GM12878 (cell line): Measurements from ENCODE around the gene MRPL20.

Experiments
- CBX3 ChIP-seq: fragments of 200-600 bp; sonication (generic); IDR thresholded peaks from 2 replicates; pipeline ENCODE4 v1.6.1; 2016; ENCODE audit warnings: low read depth, borderline replicate concordance
- CREB1 ChIP-seq: IDR thresholded peaks from 2 replicates; pipeline ENCODE4 v1.6.1; 2012; ENCODE audit warnings: low read depth, mild to moderate bottlenecking, inconsistent platforms
- EP300 ChIP-seq, 2 experiments: fragments of 150-350 bp in 1 of 2; IDR thresholded peaks; 2 replicates each; pipeline ENCODE4 v1.6.1; 2011 to 2012; ENCODE audit warnings: low read depth in 2 of 2, low read length in 2 of 2, borderline replicate concordance in 1 of 2, improper control_type of control experiment in 1 of 2, inconsistent platforms in 1 of 2; ENCODE audit not compliant: control insufficient read depth in 1 of 2
- EZH2 ChIP-seq: IDR thresholded peaks from 2 replicates; pipeline ENCODE4 v1.6.1; 2012; ENCODE audit warnings: low read depth, mild to moderate bottlenecking, control low read depth, inconsistent platforms, low read length, borderline replicate concordance; ENCODE audit not compliant: control insufficient read depth
- POLR2A ChIP-seq: IDR thresholded peaks from 2 replicates; pipeline ENCODE4 v1.6.1; 2011; ENCODE audit warnings: low read depth, mild to moderate bottlenecking, low read length
- RFX5 ChIP-seq: IDR thresholded peaks from 2 replicates; pipeline ENCODE4 v1.6.1; 2011; ENCODE audit warnings: low read depth, low read length, improper control_type of control experiment
- TF ChIP-seq, protein P1 (sequence below), 3 experiments: IDR thresholded peaks in 2 of 3; conservative IDR thresholded peaks in 1 of 3; 2 replicates each; pipeline ENCODE4 v1.5.1; 2011; ENCODE audit warnings: low read depth in 3 of 3, low read length in 3 of 3, mild to moderate bottlenecking in 3 of 3, control low read depth in 2 of 3, moderate library complexity in 2 of 3, inconsistent platforms in 1 of 3, mixed read lengths in 1 of 3; ENCODE audit not compliant: control insufficient read depth in 2 of 3, insufficient read depth in 1 of 3; ENCODE audit errors: extremely low read depth in 1 of 3

DNA sequence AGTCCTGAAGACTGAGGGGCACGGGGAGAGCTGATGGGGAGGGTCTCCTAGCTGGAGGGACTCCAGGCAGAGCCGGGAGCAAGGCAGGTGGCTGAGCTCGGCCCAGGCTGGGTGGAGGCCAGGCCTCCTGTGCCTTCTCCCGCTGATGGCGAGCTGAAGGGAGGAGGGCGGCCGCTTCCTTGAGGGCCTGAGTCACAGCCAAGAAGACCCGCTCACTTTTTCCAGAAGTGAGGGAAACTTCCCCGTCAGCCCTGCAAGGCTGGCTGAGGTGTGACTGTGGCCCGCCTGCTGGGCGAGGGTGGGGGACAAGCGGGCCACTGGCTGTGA, 26.7 kb upstream of the MRPL20 start:
- TF ChIP-seq, protein P1, sequence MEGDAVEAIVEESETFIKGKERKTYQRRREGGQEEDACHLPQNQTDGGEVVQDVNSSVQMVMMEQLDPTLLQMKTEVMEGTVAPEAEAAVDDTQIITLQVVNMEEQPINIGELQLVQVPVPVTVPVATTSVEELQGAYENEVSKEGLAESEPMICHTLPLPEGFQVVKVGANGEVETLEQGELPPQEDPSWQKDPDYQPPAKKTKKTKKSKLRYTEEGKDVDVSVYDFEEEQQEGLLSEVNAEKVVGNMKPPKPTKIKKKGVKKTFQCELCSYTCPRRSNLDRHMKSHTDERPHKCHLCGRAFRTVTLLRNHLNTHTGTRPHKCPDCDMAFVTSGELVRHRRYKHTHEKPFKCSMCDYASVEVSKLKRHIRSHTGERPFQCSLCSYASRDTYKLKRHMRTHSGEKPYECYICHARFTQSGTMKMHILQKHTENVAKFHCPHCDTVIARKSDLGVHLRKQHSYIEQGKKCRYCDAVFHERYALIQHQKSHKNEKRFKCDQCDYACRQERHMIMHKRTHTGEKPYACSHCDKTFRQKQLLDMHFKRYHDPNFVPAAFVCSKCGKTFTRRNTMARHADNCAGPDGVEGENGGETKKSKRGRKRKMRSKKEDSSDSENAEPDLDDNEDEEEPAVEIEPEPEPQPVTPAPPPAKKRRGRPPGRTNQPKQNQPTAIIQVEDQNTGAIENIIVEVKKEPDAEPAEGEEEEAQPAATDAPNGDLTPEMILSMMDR (IDR thresholded peaks at IDR 0.05 in 2 of 3, conservative IDR thresholded peaks at IDR 0.05 in 1 of 3; ENCODE audit: control insufficient read depth in 2 of 3, extremely low read depth in 1 of 3, insufficient read depth in 1 of 3, low read depth in 3 of 3, low read length in 3 of 3), result no peak
- no peak for TF ChIP-seq EZH2
- TF ChIP-seq POLR2A, result peak; percentile 11; the same call in 1 of the 2 replicates
- TF ChIP-seq EP300 (IDR thresholded peaks at IDR 0.05; ENCODE audit: borderline replicate concordance in 1 of 2, control insufficient read depth in 1 of 2, low read depth in 2 of 2, low read length in 2 of 2), result no peak
- TF ChIP-seq RFX5, result no peak
- TF ChIP-seq CBX3, result no peak
- TF ChIP-seq CREB1, result no peak
